ENCODE data around the gene HOMER3. TPM values are rescaled to one million over a fixed set of nuclear protein-coding genes. Genes with fewer than 3 reads are reported as not detected.

HOMER3 gene
- total and polyA plus RNA-seq, 10 of the 15 experiments (the other 5 are each of a cell fraction or from before 2014, with no cell fraction given) = 0.18 to 10.6 (median 0.50) TPM; not detected in 2

GRCh38 chr19:18984251-18984650, 43.2 kb upstream of the HOMER3 start:
- DNase-seq (ENCODE audit: low read depth, low spot score) = no peak

More at GRCh38 chr19:18984251-18984650, 43.2 kb upstream of the HOMER3 start:
- WGBS (ENCODE audit: insufficient coverage, insufficient replicate concordance, low lambda C conversion rate, missing lambda C conversion rate) = 10% methylated on average over 3 of the region's 3 CpGs
- H3K9me3 ChIP-seq (replicated peaks; ENCODE audit: control insufficient read depth, insufficient read depth, low read length) = no peaks in the 10 kb centered on the region
- ChIA-PET POLR2A (no interaction called here), RAD21 (ENCODE audit: unreplicated experiment) (interaction anchor here (0.8 kb wide), 1 partner anchor 33 kb away, joined by 3 read pairs; no protein-coding TSS in a partner anchor), CTCF (no interaction called here), SMC1A (ENCODE audit: uncharacterized antibody, unreplicated experiment) (no interaction called here)
- H3K27ac ChIP-seq (ENCODE audit: control insufficient read depth, insufficient read depth) = no peak overlapping the region
- TF ChIP-seq ZNF592 (IDR thresholded peaks at IDR 0.05) (no peak), HDAC6 (IDR thresholded peaks at IDR 0.05; ENCODE audit: unreplicated experiment) (no peak), ZNF687 (IDR thresholded peaks at IDR 0.05) (no peak)
- H3K9ac ChIP-seq (ENCODE audit: control insufficient read depth, insufficient read depth, low read length) = no peak overlapping the region
- no peaks in the 10 kb centered on the region for H3K4me1 ChIP-seq (ENCODE audit: control insufficient read depth, insufficient read depth, low read length)
- H3K27me3 ChIP-seq (replicated peaks in 1 of 2; ENCODE audit: control insufficient read depth in 2 of 2, insufficient read depth in 2 of 2, low read length in 1 of 2) = peaks cover 0 to 4% of the 10 kb centered on the region in 2 experiments; a peak in 2 of 4 replicates
- no peak overlapping the region for H3K4me2 ChIP-seq (ENCODE audit: control insufficient read depth, insufficient read depth)
- no peak for ATAC-seq
- H3K4me3 ChIP-seq = no peak overlapping the region
- H3K79me2 ChIP-seq (ENCODE audit: control insufficient read depth, insufficient read depth, low read length) = no peaks in the 10 kb centered on the region
- in situ Hi-C loops (cut with MboI) (no loop called here), intact Hi-C loops (cut with micrococcal nuclease; ENCODE audit: unreplicated experiment) (no loop called here)
- no TSS peak for BruUV-seq (replicated peaks)
- H3K36me3 ChIP-seq (ENCODE audit: control insufficient read depth in 2 of 2, insufficient read depth in 2 of 2, low read length in 1 of 2) = no peaks in the 10 kb centered on the region
- H4K20me1 ChIP-seq (ENCODE audit: control insufficient read depth, insufficient read depth) = no peaks in the 10 kb centered on the region
- no peak overlapping the region for H2AFZ ChIP-seq (ENCODE audit: control insufficient read depth, low read depth, low read length)
- FAIRE-seq = no peak

All from GM12878 (cell line).